Kidney glomerular epithelial cell (primary cell): Measurements from ENCODE around the gene TRIM54.
"Not testable (repeated sequence)": the region's sequence is repeated elsewhere in the genome, so short reads cannot be mapped to it uniquely, and the experiment has no call there.

Experiments used
- DNase-seq: peaks from one replicate; lab custom pipeline; 2025; lab: John Stamatoyannopoulos, UW

TRIM54 gene

GRCh38 chr2:27313882-27314645 lies 31.8 kb downstream of the TRIM54 start:
- DNase-seq = no peak

- DNase-seq = no peak
Observed at GRCh38 chr2:27314709-27315108, 32.5 kb downstream of the TRIM54 start.

- DNase-seq = no peak
Observed at GRCh38 chr2:27315122-27315521, 32.9 kb downstream of the TRIM54 start.

- no peak for DNase-seq
Observed at GRCh38 chr2:27316655-27317412, 34.6 kb downstream of the TRIM54 start.

GRCh38 chr2:27319839-27320238 lies 37.6 kb downstream of the TRIM54 start:
- not testable (repeated sequence) for DNase-seq

GRCh38 chr2:27320958-27321543 lies 38.8 kb downstream of the TRIM54 start:
- DNase-seq = peak; percentile 97

GRCh38 chr2:27322301-27322765 lies 40.1 kb downstream of the TRIM54 start:
- DNase-seq = no peak

GRCh38 chr2:27322766-27323595 lies 40.8 kb downstream of the TRIM54 start, which contains the start of gene MPV17:
Gene MPV17 (minus strand): TSS chr2:27323097. CDS start chr2:27322517, 580 bp downstream.
- peak; percentile 73 for DNase-seq

- DNase-seq = no peak
Observed at GRCh38 chr2:27323596-27324285, 41.5 kb downstream of the TRIM54 start.

GRCh38 chr2:27324720-27325119 lies 42.5 kb downstream of the TRIM54 start:
- DNase-seq = no peak

GRCh38 chr2:27335311-27335710 lies 53.1 kb downstream of the TRIM54 start:
- DNase-seq = no peak

GRCh38 chr2:27336173-27336572 lies 53.9 kb downstream of the TRIM54 start:
- no peak for DNase-seq

- DNase-seq = no peak
Observed at GRCh38 chr2:27347641-27348040, 65.4 kb downstream of the TRIM54 start.

- DNase-seq = no peak
Observed at GRCh38 chr2:27350106-27350693, 68.0 kb downstream of the TRIM54 start.

GRCh38 chr2:27351802-27352598 lies 69.8 kb downstream of the TRIM54 start:
- no peak for DNase-seq

- not testable (repeated sequence) for DNase-seq
Observed at GRCh38 chr2:27353386-27353761, 71.1 kb downstream of the TRIM54 start.

- DNase-seq = no peak
Observed at GRCh38 chr2:27353762-27354596, 71.8 kb downstream of the TRIM54 start.

- no peak for DNase-seq
Observed at GRCh38 chr2:27354597-27354927, 72.3 kb downstream of the TRIM54 start.

- DNase-seq = peak; percentile 36
Observed at GRCh38 chr2:27356056-27356381, 73.8 kb downstream of the TRIM54 start.
